Astrocyte (in vitro differentiated cells and primary cell): ENCODE data around the gene BNIPL. TPM values are rescaled to one million over a fixed set of nuclear protein-coding genes. Genes with fewer than 3 reads are reported as not detected.

Experiments used
- DNase-seq: peaks from one replicate; pipeline ENCODE4 v3.0.0-alpha.2; 2010; ENCODE audit warnings: low read depth
- FAIRE-seq: peaks from 2 replicates; lab custom pipeline; 2011; peaks lifted over from hg19 to GRCh38; lab: Jason Lieb, UNC
- H2AFZ ChIP-seq: 2 replicates; pipeline ENCODE4 v1.6.0; 2012; ENCODE audit warnings: low read depth, low read length, inconsistent platforms
- H3K27ac ChIP-seq: 2 replicates; pipeline ENCODE4 v1.5.1; 2011; ENCODE audit warnings: low read depth, low read length, inconsistent platforms
- H3K27me3 ChIP-seq: 2 replicates; pipeline ENCODE4 v1.6.0; 2011; ENCODE audit warnings: low read length, inconsistent platforms; ENCODE audit not compliant: insufficient read depth
- H3K36me3 ChIP-seq: 2 replicates; pipeline ENCODE4 v1.5.1; 2011; ENCODE audit warnings: low read length, inconsistent platforms; ENCODE audit not compliant: insufficient read depth
- H3K4me1 ChIP-seq: 2 replicates; pipeline ENCODE4 v1.5.1; 2011; ENCODE audit warnings: low read length, inconsistent platforms; ENCODE audit not compliant: insufficient read depth
- H3K4me2 ChIP-seq: 2 replicates; pipeline ENCODE4 v1.6.0; 2012; ENCODE audit warnings: low read length, inconsistent platforms
- H3K4me3 ChIP-seq: 2 replicates; pipeline ENCODE4 v1.5.1; 2011; ENCODE audit warnings: low read depth, mild to moderate bottlenecking, low read length, inconsistent platforms; ENCODE audit not compliant: insufficient read depth
- H3K79me2 ChIP-seq: 2 replicates; pipeline ENCODE4 v1.6.0; 2012; ENCODE audit warnings: mild to moderate bottlenecking, low read length, inconsistent platforms; ENCODE audit not compliant: insufficient read depth
- H3K9ac ChIP-seq: 2 replicates; pipeline ENCODE4 v1.6.0; 2012; ENCODE audit warnings: mild to moderate bottlenecking, low read length, inconsistent platforms
- H3K9me3 ChIP-seq: 2 replicates; pipeline ENCODE4 v1.5.1; 2012; ENCODE audit warnings: low read depth, mild to moderate bottlenecking, low read length, inconsistent platforms; ENCODE audit not compliant: insufficient read depth
- H4K20me1 ChIP-seq: 2 replicates; pipeline ENCODE4 v1.6.0; 2012; ENCODE audit warnings: low read length, inconsistent platforms; ENCODE audit not compliant: insufficient read depth
- H3K27ac Mint-ChIP-seq: one replicate; pipeline ENCODE4 v1.8.0; 2021; ENCODE audit warnings: mild to moderate bottlenecking, mixed read lengths; ENCODE audit not compliant: unreplicated experiment
- H3K27me3 Mint-ChIP-seq: one replicate; pipeline ENCODE4 v1.8.0; 2021; ENCODE audit warnings: low read depth, mixed read lengths; ENCODE audit not compliant: unreplicated experiment
- H3K36me3 Mint-ChIP-seq: one replicate; pipeline ENCODE4 v1.8.0; 2021; ENCODE audit warnings: low read depth, mixed read lengths; ENCODE audit not compliant: unreplicated experiment
- H3K4me1 Mint-ChIP-seq: one replicate; pipeline ENCODE4 v1.8.0; 2021; ENCODE audit warnings: low read depth, mixed read lengths; ENCODE audit not compliant: unreplicated experiment
- H3K4me3 Mint-ChIP-seq: one replicate; pipeline ENCODE4 v1.8.0; 2021; ENCODE audit warnings: mild to moderate bottlenecking, moderate library complexity, mixed read lengths; ENCODE audit not compliant: unreplicated experiment
- H3K9me3 Mint-ChIP-seq: one replicate; pipeline ENCODE4 v1.8.0; 2021; ENCODE audit warnings: mild to moderate bottlenecking, mixed read lengths; ENCODE audit not compliant: unreplicated experiment
- EZH2 ChIP-seq: IDR thresholded peaks from 2 replicates; pipeline ENCODE4 v1.6.1; 2012; ENCODE audit warnings: mild to moderate bottlenecking, low read length, inconsistent platforms; ENCODE audit not compliant: insufficient read depth
- total RNA-seq: library from RNA; stranded (reverse); gene quantifications from 2 replicates; pipeline ENCODE4 v1.2.1, GENCODE V29; 2021
- TF ChIP-seq, protein P1 (sequence below): IDR thresholded peaks from 2 replicates; pipeline ENCODE4 v1.5.1; 2011; ENCODE audit warnings: low read depth, mild to moderate bottlenecking, inconsistent platforms, low read length, moderate library complexity; ENCODE audit not compliant: insufficient read depth

Gene BNIPL
- total RNA-seq, 1 donor from 2014 or later, result 0.73 TPM

DNA sequence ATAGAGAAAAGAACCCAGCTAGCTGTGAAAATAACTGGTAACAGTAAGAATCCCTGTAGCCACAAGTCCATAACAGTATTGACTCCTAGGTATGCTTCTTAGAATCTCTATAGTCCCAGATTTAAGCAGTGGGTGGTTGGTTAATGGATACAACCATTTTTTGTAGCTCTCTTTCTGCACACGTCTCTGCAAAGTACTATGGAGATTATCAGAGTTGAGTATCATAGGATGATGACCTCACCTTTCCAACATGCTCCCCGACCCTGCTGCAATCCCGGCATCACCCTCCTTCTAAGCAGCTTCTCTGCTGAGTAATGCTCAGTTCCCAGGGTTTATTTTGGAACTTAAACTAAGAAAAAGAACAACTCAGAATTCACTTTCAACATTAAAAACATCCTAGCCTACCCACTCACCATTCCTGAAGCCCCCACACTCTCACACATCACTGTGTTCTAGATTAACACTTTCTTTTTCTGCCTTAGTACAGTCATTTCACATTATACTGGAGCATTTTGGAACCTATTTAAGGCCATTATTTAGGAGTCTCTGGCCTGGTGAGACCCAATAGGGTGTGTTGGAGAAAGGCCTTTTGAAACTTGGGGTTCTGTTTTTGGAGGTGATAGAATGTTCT is 26.5 kb downstream of the BNIPL start:
- Mint-ChIP-seq H3K4me1 (peaks cover 19% of the 10 kb centered on the region), H3K9me3 (no peaks in the 10 kb centered on the region), H3K36me3 (peaks cover 9% of the 10 kb centered on the region), H3K4me3 (peak overlapping the region; percentile 95), H3K27ac (peak overlapping the region; percentile 96), H3K27me3 (no peaks in the 10 kb centered on the region)
- Histone ChIP-seq H2AFZ (no peak overlapping the region), H3K9ac (peak overlapping the region; percentile 98), H3K79me2 (peaks cover 98% of the 10 kb centered on the region), H3K27ac (peak overlapping the region; percentile 94), H3K27me3 (no peaks in the 10 kb centered on the region), H3K4me1 (peaks cover 16% of the 10 kb centered on the region), H3K9me3 (no peaks in the 10 kb centered on the region), H3K4me2 (peak overlapping the region; percentile 99), H4K20me1 (peaks cover 50% of the 10 kb centered on the region), H3K36me3 (peaks cover 13% of the 10 kb centered on the region), H3K4me3 (peak overlapping the region; percentile 38)
- FAIRE-seq, result no peak
- peak; percentile 91 for DNase-seq
- TF ChIP-seq, protein P1, sequence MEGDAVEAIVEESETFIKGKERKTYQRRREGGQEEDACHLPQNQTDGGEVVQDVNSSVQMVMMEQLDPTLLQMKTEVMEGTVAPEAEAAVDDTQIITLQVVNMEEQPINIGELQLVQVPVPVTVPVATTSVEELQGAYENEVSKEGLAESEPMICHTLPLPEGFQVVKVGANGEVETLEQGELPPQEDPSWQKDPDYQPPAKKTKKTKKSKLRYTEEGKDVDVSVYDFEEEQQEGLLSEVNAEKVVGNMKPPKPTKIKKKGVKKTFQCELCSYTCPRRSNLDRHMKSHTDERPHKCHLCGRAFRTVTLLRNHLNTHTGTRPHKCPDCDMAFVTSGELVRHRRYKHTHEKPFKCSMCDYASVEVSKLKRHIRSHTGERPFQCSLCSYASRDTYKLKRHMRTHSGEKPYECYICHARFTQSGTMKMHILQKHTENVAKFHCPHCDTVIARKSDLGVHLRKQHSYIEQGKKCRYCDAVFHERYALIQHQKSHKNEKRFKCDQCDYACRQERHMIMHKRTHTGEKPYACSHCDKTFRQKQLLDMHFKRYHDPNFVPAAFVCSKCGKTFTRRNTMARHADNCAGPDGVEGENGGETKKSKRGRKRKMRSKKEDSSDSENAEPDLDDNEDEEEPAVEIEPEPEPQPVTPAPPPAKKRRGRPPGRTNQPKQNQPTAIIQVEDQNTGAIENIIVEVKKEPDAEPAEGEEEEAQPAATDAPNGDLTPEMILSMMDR, result no peak
- TF ChIP-seq EZH2, result no peak

DNA sequence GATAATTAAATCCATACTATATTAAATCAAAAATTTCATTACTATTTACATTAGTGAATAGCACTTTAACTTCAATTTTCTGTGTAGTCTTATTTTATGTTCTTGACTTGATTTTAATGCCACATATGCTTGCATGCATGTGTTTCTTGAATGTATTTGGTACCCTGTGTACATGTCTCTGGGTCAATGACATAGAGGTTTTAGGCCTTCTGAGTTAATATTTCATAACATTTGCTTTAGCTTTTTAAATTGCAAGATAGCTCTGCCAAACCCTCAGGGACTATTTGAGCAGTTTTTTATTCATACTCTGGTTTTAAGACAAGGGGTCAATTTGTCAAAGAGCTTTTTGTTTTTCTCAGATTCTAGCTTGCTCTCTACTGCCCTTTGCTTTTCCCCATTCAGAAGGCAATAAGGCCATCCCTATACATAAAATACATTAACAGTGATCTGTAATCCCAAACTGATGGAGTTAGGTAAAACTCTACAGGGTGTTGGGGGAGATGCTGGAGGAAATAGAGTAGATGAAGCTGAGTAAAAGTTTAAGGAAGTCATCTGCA is 28.8 kb downstream of the BNIPL start:
- Histone ChIP-seq H3K4me3 (no peak overlapping the region), H3K4me1 (peaks cover 13% of the 10 kb centered on the region), H3K36me3 (peaks cover 21% of the 10 kb centered on the region), H3K9me3 (no peaks in the 10 kb centered on the region), H3K9ac (no peak overlapping the region), H3K27me3 (no peaks in the 10 kb centered on the region), H2AFZ (no peak overlapping the region), H3K79me2 (peaks cover 94% of the 10 kb centered on the region), H4K20me1 (peaks cover 36% of the 10 kb centered on the region), H3K4me2 (peak overlapping the region; percentile 11), H3K27ac (no peak overlapping the region)
- H3K27ac Mint-ChIP-seq, result no peak overlapping the region
- H3K4me1 Mint-ChIP-seq, result peaks cover 19% of the 10 kb centered on the region
- TF ChIP-seq, protein P1, result no peak
- no peak for TF ChIP-seq EZH2
- FAIRE-seq (no peak), DNase-seq (no peak)
- H3K27me3 Mint-ChIP-seq, result no peaks in the 10 kb centered on the region
- H3K9me3 Mint-ChIP-seq, result no peaks in the 10 kb centered on the region
- peaks cover 13% of the 10 kb centered on the region for H3K36me3 Mint-ChIP-seq
- peak overlapping the region; percentile 4 for H3K4me3 Mint-ChIP-seq

DNA sequence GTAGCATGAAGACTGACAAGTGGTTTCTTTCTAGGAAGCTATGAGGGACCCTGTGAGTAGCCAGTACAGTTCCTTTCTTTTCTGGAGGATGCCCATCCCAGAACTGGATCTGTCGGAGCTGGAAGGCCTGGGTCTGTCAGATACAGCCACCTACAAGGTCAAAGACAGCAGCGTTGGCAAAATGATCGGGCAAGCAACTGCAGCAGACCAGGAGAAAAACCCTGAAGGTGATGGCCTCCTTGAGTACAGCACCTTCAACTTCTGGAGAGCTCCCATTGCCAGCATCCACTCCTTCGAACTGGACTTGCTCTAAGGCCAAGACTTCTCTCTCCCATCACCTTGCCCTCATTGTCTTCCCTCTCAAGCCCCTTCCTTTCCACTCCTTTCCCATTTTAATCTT is 30.8 kb downstream of the BNIPL start:
- peaks cover 24% of the 10 kb centered on the region for H3K4me1 Mint-ChIP-seq
- Histone ChIP-seq H3K36me3 (peaks cover 21% of the 10 kb centered on the region), H3K9ac (no peak overlapping the region), H2AFZ (no peak overlapping the region), H3K27ac (no peak overlapping the region), H3K4me3 (no peak overlapping the region), H3K79me2 (peaks cover 74% of the 10 kb centered on the region), H4K20me1 (peaks cover 36% of the 10 kb centered on the region), H3K4me2 (no peak overlapping the region), H3K4me1 (peaks cover 13% of the 10 kb centered on the region), H3K9me3 (no peaks in the 10 kb centered on the region), H3K27me3 (no peaks in the 10 kb centered on the region)
- H3K9me3 Mint-ChIP-seq, result no peaks in the 10 kb centered on the region
- no peak overlapping the region for H3K27ac Mint-ChIP-seq
- TF ChIP-seq, protein P1, result no peak
- no peak for TF ChIP-seq EZH2
- DNase-seq, result no peak
- FAIRE-seq, result no peak
- H3K4me3 Mint-ChIP-seq, result peak overlapping the region; percentile 31
- no peaks in the 10 kb centered on the region for H3K27me3 Mint-ChIP-seq
- H3K36me3 Mint-ChIP-seq, result peaks cover 17% of the 10 kb centered on the region
